IMR-90 (cell line): ENCODE measurements around the gene TYW5. TPM values are rescaled to one million over a fixed set of nuclear protein-coding genes. Genes with fewer than 3 reads are reported as not detected.

ENCODE experiments used
- ATAC-seq: fragments of 200-7000 bp; cut with Tn5 transposase; 2 replicates; pipeline ENCODE4 v1.9.1; 2020; ENCODE audit warnings: low read depth, mild to moderate bottlenecking, moderate library complexity
- BruUV-seq: library from RNA; stranded (reverse); fragments of 400-500 nt; replicated peaks from 2 replicates; lab custom pipeline; 2021; lab: Mats Ljungman, UMichigan
- CTCF ChIA-PET: fragments of 300-600 bp; formaldehyde crosslinking; extraction: SDS; loops from one replicate; lab custom pipeline; 2021; ENCODE audit warnings: antibody characterized with exemption; lab: Yijun Ruan, JAX
- POLR2A ChIA-PET: fragments of 300-600 bp; sonication (Branson Sonifier 250); formaldehyde crosslinking; loops from one replicate; lab custom pipeline; 2022; ENCODE audit warnings: antibody characterized with exemption; ENCODE audit not compliant: unreplicated experiment; lab: Charles Lee
- DNase-seq: peaks from one replicate; pipeline ENCODE4 v3.0.0; 2013
- H2AFZ ChIP-seq: replicated peaks from 2 replicates; pipeline ENCODE3; 2013; ENCODE audit warnings: low read length, mild to moderate bottlenecking; ENCODE audit not compliant: poor library complexity
- H2AK5ac ChIP-seq: 2 replicates; pipeline ENCODE4 v1.6.1; 2013; ENCODE audit warnings: low read depth, low read length, inconsistent platforms
- H2AK9ac ChIP-seq: replicated peaks from 2 replicates; pipeline ENCODE3; 2013; ENCODE audit warnings: mild to moderate bottlenecking, low read depth, low read length, moderate library complexity; ENCODE audit not compliant: poor library complexity
- H2BK120ac ChIP-seq: 2 replicates; pipeline ENCODE4 v1.6.1; 2013; ENCODE audit warnings: low read depth, low read length, inconsistent platforms
- H2BK15ac ChIP-seq: 3 replicates; pipeline ENCODE4 v1.6.1; 2013; ENCODE audit warnings: low read depth, low read length, inconsistent platforms
- H2BK20ac ChIP-seq: 2 replicates; pipeline ENCODE4 v1.6.1; 2013; ENCODE audit warnings: low read depth, mild to moderate bottlenecking, inconsistent platforms, low read length, moderate library complexity
- H2BK5ac ChIP-seq: 2 replicates; pipeline ENCODE4 v1.6.1; 2013; ENCODE audit warnings: mild to moderate bottlenecking, low read depth, low read length, inconsistent platforms; ENCODE audit not compliant: poor library complexity, severe bottlenecking
- H3K14ac ChIP-seq: replicated peaks from 2 replicates; pipeline ENCODE4 v1.6.1; 2013; ENCODE audit warnings: low read depth, low read length, inconsistent platforms
- H3K18ac ChIP-seq: 2 replicates; pipeline ENCODE4 v1.6.1; 2013; ENCODE audit warnings: low read depth, low read length, control low read depth
- H3K23ac ChIP-seq: 2 replicates; pipeline ENCODE4 v1.6.1; 2013; ENCODE audit warnings: low read depth, low read length, inconsistent platforms
- H3K27ac ChIP-seq: 2 replicates; pipeline ENCODE4 v1.5.1; 2013; ENCODE audit warnings: mild to moderate bottlenecking, control low read depth, low read length; ENCODE audit not compliant: insufficient read depth
- H3K27me3 ChIP-seq: 2 replicates; pipeline ENCODE4 v1.6.1; 2013; ENCODE audit warnings: low read length; ENCODE audit not compliant: control insufficient read depth, insufficient read depth
- H3K36me3 ChIP-seq: 2 replicates; pipeline ENCODE4 v1.6.1; 2013; ENCODE audit warnings: low read length, mixed read lengths; ENCODE audit not compliant: control insufficient read depth, insufficient read depth
- H3K4ac ChIP-seq: 2 replicates; pipeline ENCODE4 v1.6.1; 2013; ENCODE audit warnings: low read depth, low read length, inconsistent platforms
- H3K4me1 ChIP-seq: 2 replicates; pipeline ENCODE4 v1.6.1; 2013; ENCODE audit warnings: low read length, mixed read lengths; ENCODE audit not compliant: control insufficient read depth, insufficient read depth
- H3K4me2 ChIP-seq: 2 replicates; pipeline ENCODE4 v1.6.1; 2013; ENCODE audit warnings: low read depth, mild to moderate bottlenecking, control low read depth, low read length, moderate library complexity
- H3K4me3 ChIP-seq: 2 replicates; pipeline ENCODE4 v1.5.1; 2013; ENCODE audit warnings: low read depth, mild to moderate bottlenecking, control low read depth, low read length, moderate library complexity; ENCODE audit not compliant: insufficient read depth
- H3K56ac ChIP-seq: 2 replicates; pipeline ENCODE4 v1.6.1; 2013; ENCODE audit warnings: low read length, inconsistent platforms; ENCODE audit not compliant: insufficient read depth; ENCODE audit errors: extremely low read depth
- H3K79me1 ChIP-seq, 2 experiments: 2 replicates each; pipeline ENCODE4 v1.6.1; 2013; ENCODE audit warnings: low read length in 2 of 2, inconsistent platforms in 1 of 2, low read depth in 1 of 2
- H3K9ac ChIP-seq: 2 replicates; pipeline ENCODE4 v1.6.1; 2013; ENCODE audit warnings: low read depth, low read length, control low read depth
- H3K9me1 ChIP-seq: 2 replicates; pipeline ENCODE4 v1.6.1; 2013; ENCODE audit warnings: low read length, inconsistent platforms; ENCODE audit not compliant: insufficient read depth
- H3K9me3 ChIP-seq: 2 replicates; pipeline ENCODE4 v1.6.1; 2013; ENCODE audit warnings: low read length; ENCODE audit not compliant: control insufficient read depth, insufficient read depth
- H4K20me1 ChIP-seq: 2 replicates; pipeline ENCODE4 v1.6.1; 2013; ENCODE audit warnings: low read length, inconsistent platforms; ENCODE audit not compliant: insufficient read depth
- H4K5ac ChIP-seq: 2 replicates; pipeline ENCODE4 v1.6.1; 2013; ENCODE audit warnings: mild to moderate bottlenecking, low read depth, low read length, control low read depth
- H4K8ac ChIP-seq, 2 experiments: 2 replicates each; pipeline ENCODE4 v1.6.1; 2013; ENCODE audit warnings: low read depth in 2 of 2, low read length in 2 of 2, control low read depth in 1 of 2, inconsistent platforms in 1 of 2
- H4K91ac ChIP-seq: 2 replicates; pipeline ENCODE4 v1.6.1; 2013; ENCODE audit warnings: low read depth, low read length, inconsistent platforms; ENCODE audit not compliant: insufficient read depth
- BHLHE40 ChIP-seq: fragments of 150-350 bp; IDR thresholded peaks from 2 replicates; pipeline ENCODE4 v1.6.1; 2016; ENCODE audit warnings: mild to moderate bottlenecking, low read depth, low read length
- CEBPB ChIP-seq: IDR thresholded peaks from 2 replicates; pipeline ENCODE4 v1.6.1; 2012; ENCODE audit warnings: low read depth, low read length, improper control_type of control experiment
- CHD1 ChIP-seq: IDR thresholded peaks from 2 replicates; pipeline ENCODE4 v1.6.1; 2012; ENCODE audit warnings: low read depth, low read length, improper control_type of control experiment
- FOS ChIP-seq: fragments of 150-350 bp; IDR thresholded peaks from 2 replicates; pipeline ENCODE4 v1.6.1; 2016; ENCODE audit warnings: low read depth, low read length
- MAFK ChIP-seq: IDR thresholded peaks from 2 replicates; pipeline ENCODE4 v1.6.1; 2012; ENCODE audit warnings: low read depth, low read length, improper control_type of control experiment
- MAZ ChIP-seq: IDR thresholded peaks from 2 replicates; pipeline ENCODE4 v1.6.1; 2012; ENCODE audit warnings: low read depth, mild to moderate bottlenecking, low read length, improper control_type of control experiment, moderate library complexity, borderline replicate concordance
- MXI1 ChIP-seq: IDR thresholded peaks from 2 replicates; pipeline ENCODE4 v1.6.1; 2012; ENCODE audit warnings: low read depth, mild to moderate bottlenecking, low read length, moderate library complexity, borderline replicate concordance
- NFE2L2 ChIP-seq: fragments of 150-350 bp; IDR thresholded peaks from 2 replicates; pipeline ENCODE4 v1.6.1; 2016; ENCODE audit warnings: low read depth, mild to moderate bottlenecking, low read length
- POLR2A ChIP-seq: IDR thresholded peaks from 2 replicates; pipeline ENCODE4 v1.6.1; 2012; ENCODE audit warnings: mild to moderate bottlenecking, low read depth, low read length
- RAD21 ChIP-seq: IDR thresholded peaks from 2 replicates; pipeline ENCODE4 v1.6.1; 2012; ENCODE audit warnings: low read length, improper control_type of control experiment
- SMC3 ChIP-seq: fragments of 150-350 bp; IDR thresholded peaks from 2 replicates; pipeline ENCODE4 v1.6.1; 2016; ENCODE audit warnings: low read depth, mild to moderate bottlenecking, antibody characterized with exemption, low read length, moderate library complexity
- WGBS, 2 experiments: methylation state at CpG; one replicate each; pipeline versions ENCODE4 v1.1.5 to v1.1.7; 2013; ENCODE audit warnings: missing lambda C conversion rate in 2 of 2; ENCODE audit not compliant: insufficient read length in 1 of 2; ENCODE audit errors: extremely low coverage in 2 of 2; 5-methylcytosine and 5-hydroxymethylcytosine counted together
- dilution Hi-C: fragments of 300-500 bp; cut with HindIII; formaldehyde crosslinking; loops from one replicate; pipeline ENCODE4 v1.14.3; 2018; ENCODE audit warnings: low sequenced_read_pairs; ENCODE audit not compliant: unreplicated experiment
- in situ Hi-C: fragments of 300-500 bp; cut with MboI; formaldehyde crosslinking; loops from 3 replicates; pipeline ENCODE4 v1.14.3; 2019; ENCODE audit warnings: low sequenced_read_pairs, inconsistent platforms, mixed read lengths
- intact Hi-C: fragments of 100-400 bp; cut with micrococcal nuclease; formaldehyde crosslinking; loops from 2 replicates; pipeline ENCODE4 v1.10.0; 2022
- polyA plus RNA-seq, 3 experiments: library from polyadenylated mRNA; depleted of rRNA; stranded (reverse); fragments of >200 nt; gene quantifications; 2 replicates each; pipeline ENCODE4 v1.2.3, GENCODE V29; 2012; ENCODE audit warnings: low replicate concordance in 1 of 3
- total RNA-seq: library from RNA; depleted of rRNA; stranded (reverse); fragments of >200 nt; gene quantifications from 2 replicates; pipeline ENCODE4 v1.2.3, GENCODE V29; 2012
- TF ChIP-seq, protein P1 (sequence below): fragments of 150-350 bp; IDR thresholded peaks from 2 replicates; pipeline ENCODE4 v1.6.1; 2016; ENCODE audit warnings: low read depth, mild to moderate bottlenecking, low read length, moderate library complexity, borderline replicate concordance
- TF ChIP-seq, protein P2 (sequence below): fragments of 150-350 bp; IDR thresholded peaks from 2 replicates; pipeline ENCODE4 v1.6.1; 2017; ENCODE audit warnings: mild to moderate bottlenecking, antibody characterized with exemption, low read length, low read depth
- TF ChIP-seq, protein P3 (sequence below): conservative IDR thresholded peaks from 2 replicates; pipeline ENCODE4 v1.5.1; 2012; ENCODE audit warnings: mild to moderate bottlenecking, low read depth, low read length, improper control_type of control experiment

Gene TYW5
- total and polyA plus RNA-seq, 2 of the 4 experiments (the other 2 are of a cell fraction), result 3.8 to 4.0 TPM

DNA sequence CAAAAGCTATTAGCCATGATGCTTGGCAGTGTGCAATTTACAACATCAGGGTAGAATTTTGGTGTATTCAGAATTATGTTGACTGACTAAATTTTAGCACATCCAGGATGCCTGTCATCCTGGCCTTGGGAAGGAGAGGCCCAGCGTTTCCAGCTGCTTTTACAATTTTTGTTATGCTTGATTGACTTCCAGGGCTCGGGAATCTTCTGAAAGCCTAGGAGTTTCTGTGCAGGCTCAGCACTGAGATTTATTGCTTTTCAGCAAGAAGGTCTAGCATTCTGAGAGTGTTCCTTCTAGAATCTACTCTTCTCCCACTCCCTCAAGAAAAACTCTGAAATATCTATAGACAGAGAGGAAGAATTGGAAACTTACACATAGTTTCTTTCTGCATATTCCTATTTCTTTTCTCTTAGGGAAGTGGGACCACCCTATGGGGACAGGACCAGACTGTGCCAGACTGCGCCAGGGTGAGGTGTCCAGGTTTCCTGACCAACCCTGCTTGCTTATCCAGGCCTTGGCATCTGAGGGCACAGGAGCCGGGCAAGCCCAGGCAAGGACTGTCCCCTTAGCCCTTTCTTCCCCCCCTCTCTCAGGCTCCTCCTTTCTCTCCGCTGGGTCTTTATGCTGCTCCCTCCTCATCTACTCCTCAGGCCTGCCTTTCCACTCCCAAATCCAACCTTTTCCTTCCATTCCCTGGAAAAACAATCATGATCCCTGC lies 27.0 kb upstream of the TYW5 start:
- no peak overlapping the region for H2AK5ac ChIP-seq
- H2AK9ac ChIP-seq, result no peak overlapping the region
- DNase-seq (no peak), ATAC-seq (no peak)
- POLR2A ChIA-PET, result interaction anchor here (0.7 kb wide), 1 partner anchor 520 kb away, joined by 8 read pairs; no protein-coding TSS in a partner anchor
- H3K9me3 ChIP-seq, result no peaks in the 10 kb centered on the region
- H3K23ac ChIP-seq, result no peak overlapping the region
- CTCF ChIA-PET, result interaction anchor here (1.0 kb wide), 1 partner anchor 499 kb away, joined by 4 read pairs; no protein-coding TSS in a partner anchor
- no peak overlapping the region for H3K56ac ChIP-seq
- BruUV-seq, result no TSS peak
- no peaks in the 10 kb centered on the region for H3K27me3 ChIP-seq
- 100% methylated on average over 1 of the region's 5 CpGs; no CpG with 5 or more reads in 1 of the 2 experiments for WGBS, 2 experiments
- no peak overlapping the region for H2BK5ac ChIP-seq
- H2BK120ac ChIP-seq, result no peak overlapping the region
- H2BK20ac ChIP-seq, result no peak overlapping the region
- H4K5ac ChIP-seq, result peak overlapping the region; percentile 83; the same call in 1 of the 2 replicates
- H3K4me2 ChIP-seq, result no peak overlapping the region
- H3K27ac ChIP-seq, result no peak overlapping the region
- peak overlapping the region in 1 of 2 experiments; percentile 51; a peak in 2 of 4 replicates for H4K8ac ChIP-seq
- peak overlapping the region; percentile 44; the same call in 1 of the 2 replicates for H4K91ac ChIP-seq
- in situ Hi-C loops (loop anchor here (10.0 kb wide), 1 partner anchor 323 kb away; the partner anchor contains the start of gene SPATS2L), intact Hi-C loops (loop anchor here (5.0 to 10.0 kb wide), 2 partner anchors 173 to 265 kb away; no protein-coding TSS in a partner anchor), dilution Hi-C loops (no loop called here)
- peaks cover 9% of the 10 kb centered on the region for H3K4me1 ChIP-seq
- no peak overlapping the region for H3K14ac ChIP-seq
- H3K9me1 ChIP-seq, result no peaks in the 10 kb centered on the region
- H3K9ac ChIP-seq, result no peak overlapping the region
- H3K4me3 ChIP-seq, result no peak overlapping the region
- no peaks in the 10 kb centered on the region for H4K20me1 ChIP-seq
- H3K36me3 ChIP-seq, result no peaks in the 10 kb centered on the region
- no peaks in the 10 kb centered on the region for H3K79me1 ChIP-seq
- H3K18ac ChIP-seq, result peak overlapping the region; percentile 67; the same call in 1 of the 2 replicates
- H2AFZ ChIP-seq, result no peak overlapping the region
- no peak overlapping the region for H2BK15ac ChIP-seq
- H3K4ac ChIP-seq, result no peak overlapping the region
- TF ChIP-seq MAZ (no peak), SMC3 (no peak), RAD21 (no peak), NFE2L2 (no peak), MXI1 (no peak), BHLHE40 (no peak), CHD1 (no peak), POLR2A (no peak), CEBPB (no peak), FOS (no peak), MAFK (no peak)
- TF ChIP-seq, protein P1, sequence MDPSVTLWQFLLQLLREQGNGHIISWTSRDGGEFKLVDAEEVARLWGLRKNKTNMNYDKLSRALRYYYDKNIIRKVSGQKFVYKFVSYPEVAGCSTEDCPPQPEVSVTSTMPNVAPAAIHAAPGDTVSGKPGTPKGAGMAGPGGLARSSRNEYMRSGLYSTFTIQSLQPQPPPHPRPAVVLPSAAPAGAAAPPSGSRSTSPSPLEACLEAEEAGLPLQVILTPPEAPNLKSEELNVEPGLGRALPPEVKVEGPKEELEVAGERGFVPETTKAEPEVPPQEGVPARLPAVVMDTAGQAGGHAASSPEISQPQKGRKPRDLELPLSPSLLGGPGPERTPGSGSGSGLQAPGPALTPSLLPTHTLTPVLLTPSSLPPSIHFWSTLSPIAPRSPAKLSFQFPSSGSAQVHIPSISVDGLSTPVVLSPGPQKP, result no peak
- TF ChIP-seq, protein P2, sequence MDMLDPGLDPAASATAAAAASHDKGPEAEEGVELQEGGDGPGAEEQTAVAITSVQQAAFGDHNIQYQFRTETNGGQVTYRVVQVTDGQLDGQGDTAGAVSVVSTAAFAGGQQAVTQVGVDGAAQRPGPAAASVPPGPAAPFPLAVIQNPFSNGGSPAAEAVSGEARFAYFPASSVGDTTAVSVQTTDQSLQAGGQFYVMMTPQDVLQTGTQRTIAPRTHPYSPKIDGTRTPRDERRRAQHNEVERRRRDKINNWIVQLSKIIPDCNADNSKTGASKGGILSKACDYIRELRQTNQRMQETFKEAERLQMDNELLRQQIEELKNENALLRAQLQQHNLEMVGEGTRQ, result no peak
- TF ChIP-seq, protein P3, sequence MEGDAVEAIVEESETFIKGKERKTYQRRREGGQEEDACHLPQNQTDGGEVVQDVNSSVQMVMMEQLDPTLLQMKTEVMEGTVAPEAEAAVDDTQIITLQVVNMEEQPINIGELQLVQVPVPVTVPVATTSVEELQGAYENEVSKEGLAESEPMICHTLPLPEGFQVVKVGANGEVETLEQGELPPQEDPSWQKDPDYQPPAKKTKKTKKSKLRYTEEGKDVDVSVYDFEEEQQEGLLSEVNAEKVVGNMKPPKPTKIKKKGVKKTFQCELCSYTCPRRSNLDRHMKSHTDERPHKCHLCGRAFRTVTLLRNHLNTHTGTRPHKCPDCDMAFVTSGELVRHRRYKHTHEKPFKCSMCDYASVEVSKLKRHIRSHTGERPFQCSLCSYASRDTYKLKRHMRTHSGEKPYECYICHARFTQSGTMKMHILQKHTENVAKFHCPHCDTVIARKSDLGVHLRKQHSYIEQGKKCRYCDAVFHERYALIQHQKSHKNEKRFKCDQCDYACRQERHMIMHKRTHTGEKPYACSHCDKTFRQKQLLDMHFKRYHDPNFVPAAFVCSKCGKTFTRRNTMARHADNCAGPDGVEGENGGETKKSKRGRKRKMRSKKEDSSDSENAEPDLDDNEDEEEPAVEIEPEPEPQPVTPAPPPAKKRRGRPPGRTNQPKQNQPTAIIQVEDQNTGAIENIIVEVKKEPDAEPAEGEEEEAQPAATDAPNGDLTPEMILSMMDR, result no peak
